MG63 (cell line): ENCODE data around the gene PTPRG. TPM values are rescaled to one million over a fixed set of nuclear protein-coding genes. Genes with fewer than 3 reads are reported as not detected.

ENCODE experiments used
- DNase-seq: peaks from one replicate; pipeline ENCODE4 v3.0.0-alpha.2; 2020
- H3K27me3 ChIP-seq: fragments of 250-450 bp; sonication (Bioruptor Pico); 2 replicates; pipeline ENCODE4 v1.5.1; 2020; ENCODE audit warnings: mild to moderate bottlenecking, moderate library complexity
- H3K36me3 ChIP-seq: fragments of 250-450 bp; sonication (Bioruptor Pico); 2 replicates; pipeline ENCODE4 v1.5.1; 2020; ENCODE audit warnings: mild to moderate bottlenecking, moderate library complexity
- H3K4me3 ChIP-seq: fragments of 250-450 bp; sonication (Bioruptor Pico); 2 replicates; pipeline ENCODE4 v1.5.1; 2020; ENCODE audit warnings: mild to moderate bottlenecking, moderate library complexity
- H3K9me3 ChIP-seq: fragments of 250-450 bp; sonication (Bioruptor Pico); 2 replicates; pipeline ENCODE4 v1.5.1; 2020; ENCODE audit warnings: mild to moderate bottlenecking, moderate library complexity
- total RNA-seq: library from RNA; depleted of rRNA; stranded (reverse); fragments of >200 nt; shearing (Covaris generic); gene quantifications from 2 replicates; pipeline ENCODE4 v1.2.3, GENCODE V29; 2014; ENCODE audit warnings: low replicate concordance

Gene PTPRG
- total RNA-seq, 1 experiment from 2014 or later = 3.1 TPM

DNA sequence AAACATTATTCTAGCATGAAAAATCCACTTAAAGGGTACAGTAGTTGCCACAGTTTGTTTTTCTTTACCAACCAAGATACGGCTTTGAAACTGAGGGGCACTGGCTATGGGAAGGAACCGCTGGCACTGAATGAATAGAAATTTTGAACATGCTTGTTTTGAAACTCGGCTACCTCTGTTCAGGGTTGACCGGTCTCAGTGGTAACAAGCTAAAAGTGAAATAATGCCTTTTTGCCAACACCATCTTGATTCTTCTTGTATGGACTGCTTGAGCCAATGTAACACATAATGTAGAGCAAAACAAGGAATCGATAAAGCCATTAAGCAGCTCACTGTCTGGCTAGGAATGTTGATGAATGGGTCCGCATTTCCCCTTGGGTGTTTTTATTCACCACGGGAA lies 36.5 kb downstream of the PTPRG start:
- Histone ChIP-seq H3K36me3 (no peaks in the 10 kb centered on the region), H3K9me3 (no peaks in the 10 kb centered on the region), H3K4me3 (no peak overlapping the region), H3K27me3 (no peaks in the 10 kb centered on the region)
- DNase-seq = no peak

DNA sequence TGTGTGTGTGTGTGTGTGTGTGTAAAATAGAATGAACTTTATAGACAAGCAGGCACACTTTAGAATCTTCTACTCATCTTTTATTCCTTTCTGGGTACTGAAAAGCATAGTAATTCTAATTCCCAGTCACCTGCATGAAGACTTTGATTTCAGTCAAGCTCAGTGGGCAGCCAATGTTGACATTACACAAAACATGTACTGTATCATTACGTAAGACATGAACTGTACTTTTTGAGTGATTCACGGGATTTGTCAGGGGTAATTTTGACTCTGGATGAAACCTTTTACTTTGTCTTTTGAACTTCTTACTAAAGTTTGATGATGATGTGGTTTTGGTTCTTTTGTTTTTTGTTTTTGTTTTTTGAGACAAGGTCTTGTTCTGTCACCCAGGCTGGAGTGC lies 38.8 kb downstream of the PTPRG start:
- Histone ChIP-seq H3K4me3 (no peak overlapping the region), H3K27me3 (no peaks in the 10 kb centered on the region), H3K36me3 (no peaks in the 10 kb centered on the region), H3K9me3 (no peaks in the 10 kb centered on the region)
- DNase-seq = no peak

DNA sequence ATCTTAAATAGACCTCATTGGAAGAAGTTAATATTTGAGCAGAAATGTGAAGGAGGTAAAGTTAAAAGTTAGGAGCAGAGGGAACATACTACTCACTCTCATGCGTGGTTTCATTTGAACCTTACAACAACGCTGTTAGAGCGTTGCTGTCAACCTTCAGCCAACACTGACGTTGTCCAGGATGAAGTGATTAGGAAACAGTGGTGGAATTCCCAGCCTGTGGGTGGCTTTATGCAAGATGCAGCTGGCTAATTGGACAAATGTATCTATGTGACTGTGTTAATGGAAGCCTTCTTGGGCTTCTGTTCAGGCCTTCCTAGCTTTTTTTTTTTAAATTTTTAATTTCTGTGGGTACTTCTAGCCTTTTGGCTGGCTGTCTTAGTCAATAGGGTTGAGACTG lies 40.5 kb downstream of the PTPRG start:
- no peaks in the 10 kb centered on the region for H3K9me3 ChIP-seq
- H3K4me3 ChIP-seq = no peak overlapping the region
- no peaks in the 10 kb centered on the region for H3K36me3 ChIP-seq
- no peaks in the 10 kb centered on the region for H3K27me3 ChIP-seq
- no peak for DNase-seq

DNA sequence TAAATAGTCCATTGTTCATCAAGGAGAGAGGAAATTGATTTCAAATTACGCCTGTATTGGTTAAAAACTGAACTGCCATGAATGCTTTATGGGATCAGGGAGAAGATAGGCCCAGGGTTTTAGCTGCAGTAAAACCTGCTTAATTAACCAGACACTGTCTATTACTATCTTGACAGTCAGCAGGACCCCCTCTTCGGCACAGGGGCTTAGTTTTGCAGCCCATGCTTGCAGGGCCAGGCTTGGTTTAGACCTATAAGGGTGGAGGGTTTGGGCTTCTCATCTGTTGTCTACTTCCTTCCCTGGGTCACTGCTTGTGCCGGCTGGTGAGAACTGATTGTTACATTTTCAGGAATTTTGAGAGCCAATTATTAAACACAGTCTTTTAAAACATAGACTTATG lies 41.1 kb downstream of the PTPRG start:
- no peak overlapping the region for H3K4me3 ChIP-seq
- H3K27me3 ChIP-seq = no peaks in the 10 kb centered on the region
- H3K9me3 ChIP-seq = no peaks in the 10 kb centered on the region
- no peaks in the 10 kb centered on the region for H3K36me3 ChIP-seq
- DNase-seq = no peak

DNA sequence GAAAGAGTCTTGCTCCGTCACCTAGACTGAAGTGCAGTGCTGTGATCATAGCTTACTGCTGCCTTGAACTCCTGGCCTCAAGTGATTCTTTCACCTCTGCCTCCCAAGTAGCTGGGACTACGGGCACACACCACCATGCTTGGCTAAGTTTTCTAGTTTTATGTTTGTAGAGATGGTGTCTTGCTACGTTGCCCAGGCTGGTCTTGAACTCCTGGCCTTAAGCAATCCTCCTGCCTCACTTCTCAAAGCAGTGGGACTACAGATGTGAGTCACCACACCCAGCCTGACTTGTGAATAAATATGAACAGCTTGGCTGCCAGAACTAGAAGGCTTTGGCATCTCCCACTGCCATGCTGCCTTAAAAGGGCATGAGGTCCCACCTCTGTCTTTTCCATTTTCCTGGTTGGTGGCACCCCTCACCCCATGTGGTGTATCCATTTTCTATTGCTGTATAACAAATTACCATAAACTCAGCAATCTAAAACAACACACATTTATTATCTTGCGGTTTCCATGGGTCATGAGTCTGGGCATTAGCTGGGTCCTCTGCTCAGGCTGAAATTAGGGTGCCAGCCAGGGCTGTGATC lies 44.3 kb downstream of the PTPRG start:
- DNase-seq = peak; percentile 75
- H3K27me3 ChIP-seq = no peaks in the 10 kb centered on the region
- H3K36me3 ChIP-seq = no peaks in the 10 kb centered on the region
- no peaks in the 10 kb centered on the region for H3K9me3 ChIP-seq
- H3K4me3 ChIP-seq = no peak overlapping the region

DNA sequence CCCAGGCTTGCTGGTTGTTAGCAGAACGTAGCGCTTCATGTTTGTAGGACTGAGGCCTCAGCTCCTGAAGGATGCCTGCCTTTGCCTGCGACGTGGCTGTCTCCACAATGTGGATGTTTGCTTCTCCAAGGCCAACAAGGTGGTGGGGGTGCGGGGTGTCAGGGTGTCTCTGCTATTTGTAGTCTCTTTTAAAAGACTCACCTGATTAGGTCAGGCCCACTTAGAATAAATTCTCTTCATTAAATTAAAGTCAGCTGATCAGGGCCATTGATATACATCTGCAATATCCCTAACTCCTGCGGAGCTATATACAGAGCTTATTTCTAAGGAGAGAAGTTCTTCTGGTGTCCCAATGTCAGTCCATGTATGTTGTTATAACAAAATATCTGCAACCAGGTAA lies 44.8 kb downstream of the PTPRG start:
- H3K9me3 ChIP-seq = no peaks in the 10 kb centered on the region
- DNase-seq = no peak
- no peak overlapping the region for H3K4me3 ChIP-seq
- no peaks in the 10 kb centered on the region for H3K27me3 ChIP-seq
- no peaks in the 10 kb centered on the region for H3K36me3 ChIP-seq

DNA sequence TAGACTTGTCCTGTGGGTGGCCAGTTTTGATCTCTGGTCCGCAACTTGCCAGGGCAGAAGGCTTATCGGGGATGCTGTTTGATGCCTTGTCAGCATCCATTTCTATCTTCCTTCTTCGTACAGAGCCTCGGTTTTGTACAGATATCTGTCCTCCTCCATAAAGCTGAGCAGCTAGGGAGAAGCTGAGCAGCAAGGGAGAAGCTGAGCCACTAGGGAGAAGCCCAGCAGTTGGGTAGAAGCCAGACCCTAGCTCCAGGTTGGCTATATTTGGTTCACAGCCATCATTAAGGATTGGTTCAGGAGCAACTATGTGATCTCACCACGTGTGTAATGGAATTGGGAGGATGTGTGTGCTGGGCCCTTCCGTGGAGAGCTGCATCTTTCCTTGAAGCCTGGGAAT lies 46.7 kb downstream of the PTPRG start:
- no peak overlapping the region for H3K4me3 ChIP-seq
- no peak for DNase-seq
- H3K36me3 ChIP-seq = no peaks in the 10 kb centered on the region
- H3K27me3 ChIP-seq = no peaks in the 10 kb centered on the region
- no peaks in the 10 kb centered on the region for H3K9me3 ChIP-seq

DNA sequence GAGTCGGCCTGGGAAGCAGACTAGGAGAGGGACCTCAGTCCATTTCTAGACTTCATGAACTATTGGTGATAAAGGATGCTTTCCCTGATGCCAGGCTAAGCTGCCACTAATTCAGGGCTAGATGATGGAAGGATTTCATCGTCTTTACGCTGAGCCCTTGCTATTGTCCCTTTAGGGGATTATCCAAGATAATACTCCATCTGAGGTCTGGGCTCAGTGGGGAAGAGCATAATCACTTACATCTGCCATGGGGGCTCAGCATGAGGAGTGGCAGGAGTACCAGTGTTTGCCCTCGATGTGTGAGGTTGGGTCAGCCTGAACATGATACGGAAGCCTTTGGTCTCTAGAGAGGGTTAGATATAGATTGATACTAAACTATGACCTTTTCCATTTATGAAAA lies 47.3 kb downstream of the PTPRG start:
- Histone ChIP-seq H3K27me3 (no peaks in the 10 kb centered on the region), H3K4me3 (no peak overlapping the region), H3K36me3 (no peaks in the 10 kb centered on the region), H3K9me3 (no peaks in the 10 kb centered on the region)
- no peak for DNase-seq

DNA sequence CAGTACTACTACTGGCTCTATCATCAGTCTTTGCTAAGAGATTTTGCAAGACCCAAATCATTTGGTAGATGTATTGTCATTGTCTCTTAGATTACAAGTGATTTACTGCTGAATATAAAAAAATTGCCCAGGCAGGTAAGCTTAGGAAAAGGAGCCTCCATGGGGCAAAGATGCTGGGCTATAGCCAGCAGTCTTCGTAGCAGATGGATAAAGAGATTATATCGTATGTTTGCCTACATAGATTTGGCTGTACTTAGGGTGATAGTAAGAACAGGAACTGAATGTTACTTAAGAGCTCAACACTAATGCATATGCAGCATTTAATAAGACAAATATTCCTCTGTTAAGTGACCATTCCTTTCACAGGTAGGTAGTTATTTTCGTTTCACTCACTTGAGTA lies 48.9 kb downstream of the PTPRG start:
- Histone ChIP-seq H3K36me3 (no peaks in the 10 kb centered on the region), H3K27me3 (no peaks in the 10 kb centered on the region), H3K4me3 (no peak overlapping the region), H3K9me3 (no peaks in the 10 kb centered on the region)
- no peak for DNase-seq

DNA sequence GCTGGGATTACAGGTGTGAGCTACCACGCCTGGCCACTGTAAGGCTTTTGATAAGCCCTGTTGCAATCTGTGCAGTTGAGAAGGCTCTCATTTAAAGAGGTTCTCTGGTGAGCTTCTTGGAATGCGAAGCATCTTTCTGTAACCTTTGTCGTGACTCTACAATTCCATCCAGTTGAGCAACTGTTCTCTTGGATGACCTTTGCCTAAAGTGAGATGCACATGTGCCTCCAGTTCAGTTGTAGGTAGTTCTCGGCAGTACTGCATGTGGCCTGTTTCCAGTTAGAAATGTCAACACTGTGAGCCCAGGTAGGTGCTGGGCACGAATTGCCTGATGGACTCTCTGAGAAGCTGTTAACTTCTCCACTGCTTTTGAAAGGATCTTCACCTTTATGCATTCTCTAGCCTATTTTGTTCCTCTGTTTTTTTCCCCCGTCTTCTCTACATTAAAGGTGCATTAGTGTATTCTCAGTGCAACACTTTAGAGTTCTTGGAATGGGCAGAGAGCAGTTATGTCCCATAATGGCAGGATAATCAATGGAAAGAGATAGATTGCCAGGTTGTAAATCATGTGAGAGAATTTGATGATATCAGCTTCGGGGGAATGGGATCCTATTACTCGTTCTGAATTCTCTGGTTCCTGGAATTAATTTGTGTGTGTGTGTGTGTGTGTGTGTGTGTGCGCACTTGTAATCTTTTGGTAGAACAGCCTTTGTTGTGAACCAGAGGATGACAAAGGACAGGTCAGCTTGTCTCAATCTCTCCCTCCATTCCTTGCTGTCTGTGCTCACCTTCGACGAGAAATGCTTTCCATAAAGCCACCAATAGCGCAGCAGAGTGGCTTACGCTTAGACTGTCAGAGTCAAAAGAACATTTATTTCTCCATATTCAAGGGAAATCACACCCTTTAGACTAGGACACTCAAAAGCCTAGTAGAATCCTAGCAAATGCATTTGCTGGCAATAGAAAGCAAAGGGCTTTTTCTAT lies 51.1 kb downstream of the PTPRG start:
- Histone ChIP-seq H3K27me3 (no peaks in the 10 kb centered on the region), H3K36me3 (no peaks in the 10 kb centered on the region), H3K4me3 (no peak overlapping the region), H3K9me3 (no peaks in the 10 kb centered on the region)
- no peak for DNase-seq

DNA sequence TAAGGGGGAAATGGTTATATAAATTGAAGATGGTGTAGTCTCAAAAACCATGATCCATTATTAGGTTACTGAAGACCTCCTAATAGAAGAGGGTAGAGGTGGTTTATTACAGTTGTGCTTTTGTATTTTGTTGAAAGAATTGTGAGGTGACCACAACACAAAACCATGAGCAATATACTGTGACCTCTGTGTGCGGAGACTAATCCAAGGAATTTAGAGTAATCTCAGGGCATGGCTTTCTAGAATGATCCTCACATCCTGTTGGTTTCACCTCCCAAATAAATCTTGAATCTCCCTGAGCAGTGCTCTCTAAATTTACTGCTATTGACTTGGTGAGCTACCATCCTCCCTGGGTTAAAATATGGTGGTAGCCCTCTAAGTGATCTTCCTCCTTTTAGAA lies 52.3 kb downstream of the PTPRG start:
- Histone ChIP-seq H3K36me3 (no peaks in the 10 kb centered on the region), H3K9me3 (no peaks in the 10 kb centered on the region), H3K4me3 (no peak overlapping the region), H3K27me3 (no peaks in the 10 kb centered on the region)
- DNase-seq = no peak

DNA sequence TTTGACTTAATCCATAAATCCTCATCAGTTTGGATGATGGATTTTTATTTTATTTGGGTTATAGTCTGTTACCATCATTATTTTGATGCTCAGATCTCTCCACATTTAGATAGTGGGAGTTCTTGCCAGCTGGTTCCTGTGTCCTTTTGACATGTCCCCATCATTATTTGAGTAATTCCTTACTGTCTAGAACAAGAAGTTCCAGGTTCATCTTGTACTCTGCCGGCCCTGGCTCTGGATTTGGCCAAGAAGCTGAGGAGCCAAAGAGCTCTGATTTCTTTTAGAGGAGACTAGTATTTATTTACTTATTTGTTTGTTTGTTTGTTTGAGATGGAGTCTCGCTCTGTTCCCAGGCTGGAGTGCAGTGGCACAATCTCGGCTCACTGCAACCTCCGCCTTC lies 54.3 kb downstream of the PTPRG start:
- DNase-seq = no peak
- Histone ChIP-seq H3K4me3 (no peak overlapping the region), H3K9me3 (no peaks in the 10 kb centered on the region), H3K36me3 (no peaks in the 10 kb centered on the region), H3K27me3 (no peaks in the 10 kb centered on the region)

DNA sequence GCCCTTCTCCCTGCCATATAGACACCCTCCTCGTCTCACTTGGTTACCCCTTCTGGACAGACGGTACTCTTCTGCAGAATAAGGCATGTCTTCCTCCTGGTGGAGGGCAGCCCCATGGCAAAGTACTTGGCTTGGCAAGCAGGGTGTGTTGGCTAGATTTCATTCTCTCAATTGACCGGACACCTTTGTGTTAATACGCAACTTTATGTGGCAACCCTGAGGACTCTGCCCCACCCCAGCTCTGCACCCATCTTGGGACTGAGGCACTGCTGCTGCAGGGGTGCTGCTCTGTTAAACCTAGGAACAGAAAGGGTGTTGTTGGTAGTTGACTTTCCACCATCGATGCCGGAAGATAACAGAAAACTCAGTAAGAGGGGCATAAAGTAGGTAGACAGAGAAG lies 55.2 kb downstream of the PTPRG start:
- no peak for DNase-seq
- Histone ChIP-seq H3K36me3 (no peaks in the 10 kb centered on the region), H3K4me3 (no peak overlapping the region), H3K9me3 (no peaks in the 10 kb centered on the region), H3K27me3 (no peaks in the 10 kb centered on the region)

DNA sequence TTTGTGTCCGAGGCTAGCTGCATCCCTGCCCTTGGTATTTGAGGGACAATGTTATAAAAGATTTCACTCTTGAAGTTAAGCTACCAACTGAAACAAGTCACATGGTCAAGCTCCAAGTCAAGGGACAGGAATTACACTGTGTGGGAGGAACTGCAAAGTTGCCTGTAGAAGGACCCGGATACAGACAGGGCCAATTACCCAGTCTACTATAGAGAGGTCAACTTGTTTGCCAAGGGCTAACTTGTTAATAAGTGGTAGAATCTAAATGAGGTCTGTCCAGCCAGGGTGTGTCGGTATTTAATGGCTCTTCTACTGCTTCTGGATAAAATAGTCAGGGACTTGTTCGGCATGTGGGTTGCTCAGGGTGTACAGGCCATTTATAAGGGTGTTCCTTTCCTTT lies 55.7 kb downstream of the PTPRG start:
- Histone ChIP-seq H3K27me3 (no peaks in the 10 kb centered on the region), H3K9me3 (no peaks in the 10 kb centered on the region), H3K36me3 (no peaks in the 10 kb centered on the region), H3K4me3 (no peak overlapping the region)
- DNase-seq = no peak

DNA sequence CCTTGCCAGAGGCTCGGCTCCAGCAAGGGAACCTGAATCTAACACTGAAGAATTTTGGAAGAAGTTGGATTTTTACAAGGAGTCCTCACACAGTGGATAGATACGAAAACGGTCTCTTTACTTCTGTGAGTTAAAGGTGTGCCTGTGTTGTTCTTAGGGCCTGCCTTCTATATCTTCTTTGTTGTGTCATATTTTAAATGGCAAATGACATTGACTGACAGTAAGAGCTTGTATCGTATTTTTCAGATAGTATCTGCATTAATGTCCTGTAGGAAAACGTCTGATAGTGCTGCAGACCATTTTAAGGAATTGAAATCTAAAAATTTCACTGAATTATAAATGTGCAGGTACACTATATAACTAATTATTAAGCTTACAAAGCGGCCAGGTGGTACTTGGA lies 56.3 kb downstream of the PTPRG start:
- H3K9me3 ChIP-seq = no peaks in the 10 kb centered on the region
- no peak overlapping the region for H3K4me3 ChIP-seq
- no peaks in the 10 kb centered on the region for H3K36me3 ChIP-seq
- H3K27me3 ChIP-seq = no peaks in the 10 kb centered on the region
- no peak for DNase-seq

DNA sequence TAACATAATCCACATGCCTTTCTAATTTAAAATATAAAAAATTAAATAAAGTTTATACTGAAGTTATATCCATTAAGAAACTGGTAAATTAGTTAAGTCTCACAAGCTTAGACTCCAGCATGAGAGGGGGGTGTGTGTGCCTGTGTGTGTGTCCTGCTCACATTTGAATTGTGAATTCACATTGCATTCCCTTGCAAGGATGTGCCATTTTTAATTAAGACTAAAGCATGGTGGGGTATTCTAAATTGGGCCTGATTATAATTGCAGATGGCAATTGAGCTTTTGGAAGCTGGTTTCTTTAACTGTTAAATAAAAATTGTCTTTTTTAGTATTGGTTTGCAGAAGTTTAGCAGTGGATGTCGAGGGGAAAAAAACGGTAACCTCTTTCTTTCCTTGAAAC lies 56.9 kb downstream of the PTPRG start:
- no peaks in the 10 kb centered on the region for H3K9me3 ChIP-seq
- DNase-seq = no peak
- no peak overlapping the region for H3K4me3 ChIP-seq
- H3K27me3 ChIP-seq = no peaks in the 10 kb centered on the region
- no peaks in the 10 kb centered on the region for H3K36me3 ChIP-seq

DNA sequence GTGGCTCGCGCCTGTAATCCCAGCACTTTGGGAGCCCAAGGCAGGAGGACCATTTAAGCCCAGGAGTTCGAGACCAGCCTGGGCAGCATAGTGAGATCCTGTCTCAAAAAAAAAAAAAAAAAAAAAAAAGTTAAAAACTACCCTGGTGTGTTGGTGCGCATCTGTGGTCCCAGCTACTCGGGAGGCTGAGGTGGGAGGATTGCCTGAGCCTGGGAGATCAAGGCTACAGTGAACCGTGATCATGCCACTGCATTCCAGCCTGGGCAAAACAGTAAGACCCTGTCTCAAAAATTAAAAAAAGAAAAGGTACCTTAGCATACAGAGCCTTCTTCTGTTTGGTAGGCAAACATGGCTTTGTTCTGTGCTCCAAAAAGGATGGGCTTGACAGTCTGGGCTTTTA lies 57.5 kb downstream of the PTPRG start:
- Histone ChIP-seq H3K27me3 (no peaks in the 10 kb centered on the region), H3K9me3 (no peaks in the 10 kb centered on the region), H3K4me3 (no peak overlapping the region), H3K36me3 (no peaks in the 10 kb centered on the region)
- DNase-seq = no peak

DNA sequence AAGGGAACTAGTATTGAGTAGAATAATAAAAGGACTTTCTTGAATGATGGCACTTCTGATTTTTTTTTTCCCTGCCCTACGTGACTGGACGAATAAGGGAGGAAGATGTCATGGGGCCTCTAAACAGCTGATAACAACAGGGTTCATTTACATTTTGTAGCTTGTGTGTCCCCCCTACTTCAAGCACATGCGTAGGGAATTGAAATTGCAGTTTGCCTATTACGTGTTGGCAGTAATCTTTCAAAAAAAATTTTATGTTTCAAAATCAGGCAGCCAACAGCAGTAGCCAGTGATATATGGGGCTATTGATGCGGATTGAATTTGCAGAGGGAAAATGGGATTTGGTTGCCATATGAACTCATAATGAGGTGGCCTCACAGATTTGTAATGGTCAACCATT lies 58.7 kb downstream of the PTPRG start:
- Histone ChIP-seq H3K27me3 (no peaks in the 10 kb centered on the region), H3K9me3 (no peaks in the 10 kb centered on the region), H3K36me3 (no peaks in the 10 kb centered on the region), H3K4me3 (no peak overlapping the region)
- no peak for DNase-seq
